HuH-7.5 (cell line): ENCODE data around the gene CDH22.

ENCODE experiments used
- DNase-seq: peaks from one replicate; pipeline ENCODE4 v3.0.0; 2011; ENCODE audit warnings: low spot score

CDH22 gene

DNA sequence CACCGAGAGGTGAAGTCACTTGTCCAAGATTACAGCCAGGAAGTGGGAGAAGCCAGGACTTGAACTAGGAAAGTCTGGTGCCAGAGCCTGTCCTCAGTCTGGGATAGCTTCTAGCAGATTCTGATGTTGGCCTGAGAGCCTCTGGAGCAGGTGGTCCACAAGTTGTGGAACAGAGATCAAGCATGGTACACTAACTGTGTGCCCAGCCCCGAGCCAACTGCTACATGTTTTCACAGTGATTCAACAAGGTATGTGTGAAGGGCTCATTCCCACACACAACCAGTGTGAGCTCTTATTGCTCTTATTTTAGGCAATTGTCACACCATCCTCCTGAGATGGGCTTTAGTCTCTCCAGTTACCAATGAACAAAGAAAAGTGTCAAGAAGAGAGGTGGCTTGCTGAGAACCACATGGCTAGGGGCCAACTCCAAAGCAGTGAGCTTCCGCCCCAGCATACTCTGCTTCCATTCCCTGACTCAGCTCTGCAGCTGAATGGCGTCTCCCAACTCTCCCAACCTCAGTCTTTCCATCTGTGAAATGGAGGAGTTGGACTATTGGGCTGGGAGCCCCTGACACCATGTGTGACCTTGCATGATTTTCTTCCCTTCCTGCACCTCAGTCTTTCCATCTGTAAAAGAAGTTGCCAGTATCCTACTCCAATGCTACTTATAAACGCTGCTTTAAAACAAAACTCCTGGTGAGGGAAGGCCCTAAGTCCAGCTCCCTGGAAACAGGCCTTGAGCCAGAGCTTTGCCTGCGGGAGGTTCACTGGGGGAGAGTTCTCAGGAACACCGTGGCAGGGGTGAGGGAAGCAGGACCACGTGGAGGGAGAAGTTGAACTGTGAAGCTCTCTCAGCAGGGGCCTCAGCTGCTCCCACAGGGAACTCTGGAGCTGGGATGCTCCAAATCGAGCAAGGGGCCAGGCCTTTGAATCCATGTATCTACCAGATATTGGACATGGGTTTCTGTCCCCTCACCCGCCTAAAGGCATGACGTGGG, 40.9 kb downstream of the CDH22 start:
- DNase-seq = no peak

- no peak for DNase-seq
These were observed 42.8 kb downstream of the CDH22 start for GRCh38 chr20:46265539-46265938.

DNA sequence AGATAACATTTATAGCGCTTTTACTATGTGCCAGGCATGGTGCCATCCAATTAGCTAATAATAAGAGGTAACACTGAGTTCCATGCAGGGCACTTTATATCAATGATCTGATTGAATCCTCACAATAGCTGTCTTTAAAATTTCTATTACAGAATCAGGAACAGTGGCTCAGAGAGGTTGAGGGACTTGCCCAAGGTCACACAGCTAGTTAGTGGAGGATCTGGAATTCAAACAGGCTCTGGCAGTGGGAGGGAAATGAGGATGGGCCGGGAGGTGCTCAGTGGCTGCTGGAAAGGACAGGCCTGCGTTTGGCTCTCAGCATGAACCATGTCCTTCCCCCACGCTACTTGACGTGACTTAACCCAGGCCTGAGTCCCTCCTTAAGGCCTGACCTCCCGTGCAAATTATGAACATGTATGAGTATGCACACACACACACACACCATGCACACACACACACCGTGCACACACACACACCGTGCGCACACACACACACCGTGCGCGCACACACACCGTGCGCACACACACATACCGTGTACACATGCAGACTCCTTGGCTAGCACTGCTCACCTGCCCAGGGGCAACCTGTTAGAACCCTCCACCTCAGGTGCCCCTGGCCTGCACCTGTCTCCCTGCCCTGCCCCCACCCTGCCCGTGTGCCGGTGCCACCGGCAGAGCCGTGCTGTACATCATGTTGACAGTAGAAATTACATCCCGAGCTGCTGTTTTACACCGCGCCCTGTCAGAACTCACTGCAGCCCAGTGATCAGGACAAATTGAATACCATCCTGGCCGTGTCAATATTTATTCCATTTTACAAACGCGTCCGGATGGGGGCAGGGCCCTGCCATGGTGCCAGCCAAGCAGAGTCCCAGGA, 43.7 kb downstream of the CDH22 start:
- DNase-seq = no peak

DNA sequence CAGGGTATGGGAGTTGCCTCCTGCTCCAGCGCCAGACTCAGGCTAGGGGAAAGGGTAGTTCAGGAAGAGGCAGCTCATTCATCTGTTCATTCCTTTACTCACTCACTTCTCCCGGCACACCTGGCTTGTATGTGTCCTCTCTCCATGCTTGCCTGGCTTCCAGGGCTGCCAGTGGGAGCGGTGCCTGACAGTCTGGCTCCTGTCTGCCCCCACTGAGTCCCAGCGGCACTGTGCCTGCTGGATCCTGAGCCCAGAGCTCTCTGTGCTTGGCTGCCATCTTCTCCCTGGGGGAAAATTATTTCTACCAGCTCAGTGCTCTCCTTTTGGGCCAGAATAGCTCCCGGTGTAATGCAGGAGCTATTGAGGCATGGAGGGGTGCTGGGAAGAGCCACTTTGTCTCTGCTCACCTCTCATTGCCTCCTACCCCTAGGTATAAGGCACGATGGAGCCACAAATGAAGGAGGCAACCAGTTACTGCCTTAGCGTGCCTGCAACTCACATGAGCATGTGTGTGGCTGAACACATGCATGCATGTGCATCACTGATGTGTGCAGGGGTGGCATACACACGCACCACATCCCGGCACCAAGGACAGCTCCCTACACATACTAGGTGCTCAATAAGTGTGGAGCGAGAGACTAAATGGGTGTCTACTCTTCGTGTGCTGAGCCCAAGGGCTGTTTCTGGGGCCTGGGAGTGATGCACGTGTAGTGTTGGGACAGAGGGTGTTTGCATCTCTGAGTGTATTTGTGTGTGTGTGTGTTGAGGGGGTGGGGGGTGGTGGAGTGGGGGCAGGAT, 46.6 kb downstream of the CDH22 start:
- DNase-seq = no peak

DNA sequence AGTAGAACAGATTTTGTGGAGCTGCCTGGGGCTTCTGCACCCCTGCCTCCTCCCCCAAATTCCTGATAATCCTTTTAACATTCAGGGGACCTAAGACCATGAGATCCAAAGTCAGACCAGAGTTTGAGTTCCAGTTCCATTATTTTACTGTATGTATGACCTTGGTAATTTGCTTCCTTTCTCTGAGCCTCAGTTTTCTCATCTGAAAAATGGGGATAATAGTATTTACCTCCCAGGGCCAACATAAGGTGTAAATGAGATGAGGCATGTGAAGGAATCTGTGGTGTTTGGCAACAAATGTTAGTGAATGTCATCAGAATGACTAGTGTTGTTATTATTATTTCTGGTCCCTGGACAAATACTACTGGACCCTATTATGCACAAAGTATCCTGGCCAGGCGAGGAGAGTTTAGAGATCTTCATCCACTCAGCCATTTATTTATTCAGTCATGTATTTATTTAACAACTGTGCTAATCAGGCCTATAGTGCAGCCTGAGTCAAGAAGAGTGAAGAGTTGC, 47.3 kb downstream of the CDH22 start:
- DNase-seq = no peak

DNA sequence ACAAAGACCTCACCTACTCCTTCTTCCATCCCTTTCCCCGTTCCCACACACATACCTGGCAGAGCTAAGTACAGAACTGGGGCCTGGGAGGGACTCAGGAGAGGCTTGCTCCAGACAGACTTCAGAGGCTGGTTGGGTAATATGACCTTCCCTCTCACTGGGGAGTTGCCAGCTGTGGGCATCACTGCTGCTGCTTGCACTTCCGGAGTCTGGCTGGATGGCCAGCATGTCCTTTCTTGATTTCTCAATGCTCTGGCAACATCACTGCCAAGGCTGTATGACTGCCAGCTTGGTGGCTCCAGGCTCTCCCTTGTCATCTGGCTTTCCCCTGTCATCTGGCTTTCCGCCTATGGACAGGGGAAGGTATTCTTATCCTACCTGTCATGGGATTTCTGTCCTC, 47.8 kb downstream of the CDH22 start:
- DNase-seq = no peak

- no peak for DNase-seq
These were observed 48.9 kb downstream of the CDH22 start for GRCh38 chr20:46259260-46259859.

- no peak for DNase-seq
These were observed 50.4 kb downstream of the CDH22 start for GRCh38 chr20:46257887-46258286.

DNA sequence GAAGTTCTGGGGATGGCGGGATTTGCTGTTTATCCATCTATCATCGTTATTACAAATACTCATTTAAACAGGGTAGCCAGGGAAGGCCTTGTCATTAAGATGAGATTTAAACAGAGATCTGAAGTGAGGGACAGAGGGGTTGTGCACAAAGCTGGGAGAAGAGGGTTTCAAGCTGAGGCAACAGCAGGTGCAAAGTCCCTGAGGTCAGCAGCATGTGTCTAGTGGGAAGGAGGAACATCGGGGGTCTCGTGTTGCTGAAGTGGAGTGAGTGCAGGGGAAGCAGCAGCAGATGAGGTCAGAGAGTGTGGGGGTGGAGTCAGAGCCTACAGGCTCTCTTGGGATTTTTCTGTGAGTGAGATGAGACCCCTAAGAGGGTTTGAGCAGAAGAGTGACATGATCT, 52.0 kb downstream of the CDH22 start:
- DNase-seq = no peak

DNA sequence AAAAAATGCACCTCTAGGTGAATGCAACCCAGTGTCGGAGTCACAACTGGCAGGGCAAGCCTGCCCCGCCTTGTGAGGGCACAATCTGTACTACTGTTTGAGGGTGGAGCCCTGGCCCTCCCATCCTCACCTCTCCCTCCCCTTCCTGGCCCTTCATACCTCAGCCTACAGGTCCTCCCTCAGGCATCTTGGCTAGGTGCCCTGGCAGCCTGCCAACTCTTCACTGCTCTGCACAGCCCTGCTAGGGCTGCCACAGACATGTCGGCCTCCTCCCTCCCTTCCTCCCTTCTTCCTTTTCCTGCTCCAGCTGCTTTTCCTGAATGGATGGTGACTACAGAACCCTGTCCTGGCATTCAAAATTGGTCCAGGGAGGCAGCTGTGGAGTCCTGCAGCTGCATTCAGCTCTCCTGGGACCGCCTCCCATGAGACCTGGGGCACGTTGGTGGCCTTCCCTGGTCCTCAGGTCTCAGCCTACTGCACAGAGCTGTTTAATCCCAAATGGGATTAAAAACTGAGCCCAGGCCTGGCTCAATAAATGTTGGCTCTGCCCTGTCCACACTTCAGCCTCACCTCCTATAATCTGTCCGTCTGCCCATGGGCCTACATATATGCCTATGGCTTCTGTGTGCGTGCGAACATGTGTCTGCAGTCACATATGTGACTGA, 52.7 kb downstream of the CDH22 start:
- DNase-seq = peak; percentile 70

DNA sequence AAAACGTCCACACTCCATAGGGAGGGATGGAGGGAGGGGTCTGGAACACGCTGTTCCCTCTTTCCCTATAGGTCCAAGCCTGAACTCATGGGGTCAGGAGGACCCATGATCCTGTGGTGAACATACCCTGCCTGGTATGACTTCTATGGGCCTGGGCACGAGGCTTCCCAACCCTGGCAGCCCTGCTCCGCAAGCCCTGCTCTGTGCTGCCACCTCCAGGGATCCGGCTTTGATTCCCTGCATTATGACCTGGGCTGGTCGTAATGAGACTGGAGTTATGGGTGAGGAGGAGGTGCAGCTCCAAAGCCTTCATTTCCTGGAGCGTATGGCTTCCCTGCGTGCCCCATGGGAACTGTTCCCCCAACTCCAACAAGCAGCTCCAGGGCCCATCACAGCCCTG, 54.9 kb downstream of the CDH22 start:
- DNase-seq = peak; percentile 43

GRCh38 chr20:46252352-46253091, 55.8 kb downstream of the CDH22 start:
- no peak for DNase-seq

DNA sequence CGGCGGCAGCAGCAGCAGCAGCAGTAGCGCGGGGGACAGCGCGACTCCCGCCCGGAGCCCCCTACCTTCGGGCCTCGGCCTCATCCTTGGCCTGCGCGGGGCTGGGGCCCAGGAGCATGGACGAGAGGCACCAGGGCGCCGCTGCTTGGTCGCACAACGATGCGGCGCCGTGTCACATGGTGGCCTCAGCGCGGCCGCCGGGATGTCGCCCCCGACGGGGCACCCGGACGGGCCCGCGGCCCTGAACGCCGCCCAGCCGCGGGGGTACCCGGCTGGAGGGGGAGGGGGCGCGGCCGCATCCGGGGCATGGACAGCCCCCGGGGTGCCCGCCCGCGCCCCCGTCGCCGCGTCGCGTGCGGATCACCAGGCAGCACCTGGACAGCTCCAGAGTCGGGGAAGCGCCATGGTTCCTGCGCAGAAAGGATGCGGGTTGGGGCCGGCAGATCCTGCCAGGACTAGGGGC, 57.1 kb downstream of the CDH22 start:
- DNase-seq = no peak

DNA sequence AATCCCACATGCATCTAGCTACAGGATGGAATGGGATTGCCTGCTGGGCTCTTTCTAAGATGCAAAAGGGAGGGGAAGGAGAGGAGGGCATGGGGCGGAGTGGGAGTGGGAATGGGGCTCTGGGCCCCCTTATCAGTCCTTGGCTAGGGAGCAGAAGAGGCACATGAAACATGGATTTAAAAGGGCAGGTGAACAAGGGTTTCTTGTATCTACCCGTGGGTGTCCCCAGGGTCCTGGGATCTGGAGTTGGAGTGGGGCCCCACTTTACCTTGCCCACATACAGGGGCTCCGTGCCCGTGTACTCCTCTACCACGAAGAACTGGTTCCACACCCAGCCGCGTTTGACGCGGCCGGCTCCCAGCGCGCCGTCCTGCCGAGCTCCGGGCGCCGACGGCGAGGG, 57.5 kb downstream of the CDH22 start:
- no peak for DNase-seq

GRCh38 chr20:46249671-46250070, 58.6 kb downstream of the CDH22 start:
- DNase-seq = no peak

DNA sequence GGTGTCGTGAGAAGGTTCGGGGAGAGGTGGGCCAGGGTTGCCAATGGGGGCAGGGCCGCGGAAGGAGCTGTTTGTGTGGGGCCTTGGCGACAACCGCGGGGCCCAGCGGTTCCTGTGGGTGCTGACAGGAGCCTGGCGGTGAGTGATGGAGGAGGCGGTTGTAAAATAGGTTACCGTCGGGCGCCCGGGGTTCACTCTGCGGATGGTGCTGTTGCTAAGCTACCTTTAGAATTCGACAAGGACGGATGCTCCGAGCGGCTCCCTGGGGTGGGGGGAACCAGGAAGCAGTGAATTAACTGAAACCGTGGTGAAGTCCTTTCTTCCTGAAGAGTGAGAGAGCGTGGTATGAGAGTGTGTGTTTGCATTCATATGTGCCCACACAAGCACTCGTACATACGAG, 61.7 kb downstream of the CDH22 start:
- DNase-seq = no peak

- no peak for DNase-seq
These were observed 64.3 kb downstream of the CDH22 start for GRCh38 chr20:46243707-46244628.

- no peak for DNase-seq
These were observed 65.9 kb downstream of the CDH22 start for GRCh38 chr20:46242390-46242789.

GRCh38 chr20:46240881-46241280, 67.4 kb downstream of the CDH22 start:
- no peak for DNase-seq
